GM23248 (cell line): ENCODE measurements around the gene SCN8A.

Experiments
- EZH2 ChIP-seq: fragments of 200-600 bp; sonication (generic); IDR thresholded peaks from 2 replicates; pipeline ENCODE4 v1.6.1; 2018; ENCODE audit warnings: antibody characterized with exemption, mild to moderate bottlenecking; ENCODE audit not compliant: insufficient read depth, poor library complexity, severe bottlenecking
- EZH2phosphoT487 ChIP-seq: fragments of 200-600 bp; sonication (generic); IDR thresholded peaks from 2 replicates; pipeline ENCODE4 v1.6.1; 2018; ENCODE audit warnings: antibody characterized with exemption, moderate library complexity, mild to moderate bottlenecking, low read depth; ENCODE audit not compliant: insufficient read depth

DNA sequence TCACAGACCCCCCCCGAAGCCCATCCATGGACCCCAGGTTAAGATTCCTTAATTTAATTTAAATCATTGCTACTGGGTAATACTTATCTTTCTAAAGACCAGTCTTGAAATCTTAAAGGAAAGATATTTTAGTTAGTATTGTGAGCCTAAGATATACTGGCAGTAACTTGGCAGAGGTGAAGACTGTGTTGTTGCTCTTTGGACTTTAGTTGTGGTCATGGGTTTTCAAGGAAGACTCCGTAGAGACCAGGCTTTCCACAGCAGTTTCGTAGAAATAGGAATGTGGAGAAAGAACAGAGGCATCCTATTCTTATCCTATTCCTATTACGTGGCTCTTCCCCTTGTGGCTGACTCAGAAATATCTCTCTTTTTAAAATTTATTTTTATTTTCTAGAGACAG is 99.0 kb downstream of the SCN8A start:
- TF ChIP-seq EZH2 (no peak), EZH2phosphoT487 (no peak)
